Measurements from ENCODE around the gene ETV6.

ETV6 gene

GRCh38 chr12:11714626-11715025 is 65.2 kb downstream of the ETV6 start:
- DNase-seq (ENCODE audit: low spot score) (no peak), FAIRE-seq (no peak)

GRCh38 chr12:11715621-11716020 is 66.1 kb downstream of the ETV6 start:
- FAIRE-seq: no peak

GRCh38 chr12:11716794-11717518 is 67.5 kb downstream of the ETV6 start:
- DNase-seq (ENCODE audit: low spot score) (peak; percentile 54), FAIRE-seq (no peak)

More at GRCh38 chr12:11715621-11716020, 66.1 kb downstream of the ETV6 start:
- DNase-seq (ENCODE audit: low spot score): no peak

DNA sequence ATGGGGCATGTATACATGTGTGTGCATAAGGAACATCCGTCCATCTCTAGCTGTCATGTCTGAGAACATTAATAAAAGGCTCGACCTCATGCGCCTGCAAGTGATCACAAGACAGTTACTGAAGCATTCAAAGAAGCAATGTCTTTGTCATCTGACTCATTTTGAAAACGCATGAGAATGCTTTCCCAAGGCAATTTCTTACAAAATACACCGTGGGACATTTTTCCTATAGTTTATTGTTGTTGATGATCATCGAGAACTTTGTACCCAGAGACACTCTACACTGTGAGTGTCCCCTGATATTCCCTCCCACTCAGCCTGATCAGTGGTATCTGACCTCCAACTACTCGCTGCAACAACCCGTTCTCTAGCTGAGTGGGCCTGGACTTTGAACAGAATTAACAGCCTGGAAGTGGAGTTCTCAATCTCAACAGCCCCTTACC is 68.1 kb downstream of the ETV6 start:
- DNase-seq (ENCODE audit: low spot score): peak; percentile 41
- peak; percentile 81 for FAIRE-seq

GRCh38 chr12:11718105-11718504 is 68.6 kb downstream of the ETV6 start:
- DNase-seq (ENCODE audit: low spot score): no peak
- FAIRE-seq: no peak

DNA sequence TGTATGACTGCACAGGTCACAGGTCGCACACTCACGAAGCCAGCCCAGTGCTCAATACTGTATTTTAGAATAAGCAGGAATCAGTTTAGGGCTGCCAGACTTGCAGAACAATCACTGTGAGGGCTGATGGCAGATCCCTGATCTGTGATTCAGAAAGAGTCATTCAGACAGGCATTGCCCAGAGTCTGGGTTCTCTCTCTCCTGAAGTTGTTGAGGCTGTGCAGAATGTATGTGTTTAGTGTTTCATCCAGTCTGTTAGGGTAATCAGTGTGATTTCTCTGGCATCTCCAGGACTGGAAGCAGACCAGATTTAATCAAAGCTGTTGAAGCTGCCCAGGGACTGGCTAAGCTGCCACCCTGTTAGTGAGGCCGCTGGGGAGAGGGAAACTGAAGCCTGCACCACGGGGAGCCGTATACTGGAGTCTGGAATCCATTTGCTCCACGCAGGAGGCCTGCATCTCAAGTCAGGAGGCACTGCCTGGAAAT is 69.3 kb downstream of the ETV6 start:
- DNase-seq (ENCODE audit: low spot score) (peak; percentile 84), FAIRE-seq (peak; percentile 73)

- FAIRE-seq (peak; percentile 83), DNase-seq (ENCODE audit: low spot score) (peak; percentile 89)
These were observed 70.2 kb downstream of the ETV6 start for GRCh38 chr12:11719678-11720099.

- FAIRE-seq (no peak), DNase-seq (ENCODE audit: low spot score) (no peak)
These were observed 72.6 kb downstream of the ETV6 start for GRCh38 chr12:11722071-11722470.

GRCh38 chr12:11722578-11723138 is 73.2 kb downstream of the ETV6 start:
- DNase-seq (ENCODE audit: low spot score): no peak
- FAIRE-seq: no peak

- DNase-seq (ENCODE audit: low spot score): no peak
- no peak for FAIRE-seq
These were observed 74.5 kb downstream of the ETV6 start for GRCh38 chr12:11723993-11724392.

- FAIRE-seq (no peak), DNase-seq (ENCODE audit: low spot score) (no peak)
These were observed 75.4 kb downstream of the ETV6 start for GRCh38 chr12:11724888-11725311.

GRCh38 chr12:11725686-11726085 is 76.2 kb downstream of the ETV6 start:
- FAIRE-seq (no peak), DNase-seq (ENCODE audit: low spot score) (no peak)

- FAIRE-seq (no peak), DNase-seq (ENCODE audit: low spot score) (no peak)
These were observed 77.2 kb downstream of the ETV6 start for GRCh38 chr12:11726659-11727058.

GRCh38 chr12:11727133-11727664 is 77.7 kb downstream of the ETV6 start:
- FAIRE-seq: no peak
- no peak for DNase-seq (ENCODE audit: low spot score)

- no peak for DNase-seq (ENCODE audit: low spot score)
- FAIRE-seq: no peak
These were observed 78.8 kb downstream of the ETV6 start for GRCh38 chr12:11728154-11728755.

GRCh38 chr12:11729008-11729407 is 79.5 kb downstream of the ETV6 start:
- FAIRE-seq (no peak), DNase-seq (ENCODE audit: low spot score) (no peak)

DNA sequence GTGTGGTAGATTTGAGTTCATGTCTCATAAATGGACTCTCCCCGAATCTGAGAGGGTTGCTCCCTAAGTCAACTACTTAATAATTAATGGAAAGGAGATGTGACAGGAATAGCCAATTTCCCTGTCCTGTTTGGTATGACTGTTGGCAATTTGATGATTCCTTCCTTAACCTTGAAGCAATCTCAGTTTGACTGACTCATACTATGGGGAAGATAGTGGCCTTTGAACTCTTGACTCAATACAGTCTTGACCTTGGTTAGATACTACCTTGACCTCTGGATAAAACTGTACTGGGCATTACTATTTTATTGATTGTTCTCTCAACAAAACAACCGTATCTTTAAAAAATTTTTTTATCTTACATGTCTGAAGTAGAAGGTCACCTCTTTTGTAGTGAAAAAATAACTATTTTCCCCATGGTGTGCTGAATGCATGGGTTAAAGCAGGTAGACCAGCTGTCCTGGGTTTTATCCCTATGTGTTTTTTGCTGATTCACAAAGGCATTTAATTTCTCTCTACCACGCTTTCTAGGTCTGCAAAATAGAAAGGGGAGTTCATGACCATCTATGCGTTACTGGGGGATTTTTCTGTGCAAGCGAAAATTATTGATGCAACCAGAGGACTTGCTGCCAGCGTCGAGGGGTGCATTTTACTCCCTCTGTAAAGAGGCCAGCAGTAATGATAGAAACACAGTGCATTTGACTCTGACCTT is 80.1 kb downstream of the ETV6 start:
- no peak for DNase-seq (ENCODE audit: low spot score)
- peak; percentile 52 for FAIRE-seq

DNA sequence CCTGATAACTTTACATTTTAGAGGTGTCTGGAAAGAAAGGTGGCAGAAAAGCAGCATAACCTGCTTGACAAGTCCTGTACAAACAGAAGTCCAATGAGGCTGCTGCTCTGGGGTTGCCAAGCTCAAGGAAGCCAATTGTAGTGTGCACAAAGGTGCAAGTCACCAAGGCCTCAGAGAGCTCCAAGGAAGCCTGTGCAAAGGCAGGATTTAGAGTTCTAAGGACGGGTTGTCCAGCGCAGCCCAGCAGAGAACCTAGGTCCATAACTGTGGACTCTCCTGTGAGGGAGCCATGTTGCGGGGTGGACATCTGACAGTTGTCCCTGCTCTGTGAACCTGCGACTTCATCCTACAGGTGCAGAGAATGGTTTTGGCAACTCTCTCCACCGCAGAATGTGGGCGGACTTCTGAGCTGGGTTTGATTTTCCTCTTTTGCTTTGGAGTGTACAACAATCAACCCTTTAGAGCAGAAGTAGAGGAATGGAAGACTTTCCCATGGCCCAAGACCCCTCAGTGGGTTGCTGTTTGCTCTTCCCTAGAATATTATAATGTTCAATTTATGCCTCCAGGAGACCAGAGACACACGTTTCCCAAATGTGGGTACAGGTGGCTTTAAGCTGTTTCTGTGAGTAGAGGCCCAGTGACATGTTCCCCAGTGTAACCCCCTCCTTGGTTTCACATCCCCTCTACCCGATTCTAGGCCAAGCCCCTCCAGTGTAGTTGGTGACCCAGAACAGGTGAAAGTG is 81.0 kb downstream of the ETV6 start:
- no peak for FAIRE-seq
- DNase-seq (ENCODE audit: low spot score): no peak

GRCh38 chr12:11731042-11731357 is 81.5 kb downstream of the ETV6 start:
- no peak for DNase-seq (ENCODE audit: low spot score)

GRCh38 chr12:11731455-11731854 is 82.0 kb downstream of the ETV6 start:
- FAIRE-seq: no peak
- peak; percentile 9 for DNase-seq (ENCODE audit: low spot score)

More at GRCh38 chr12:11731042-11731357, 81.5 kb downstream of the ETV6 start:
- no peak for FAIRE-seq

GRCh38 chr12:11732023-11732422 is 82.5 kb downstream of the ETV6 start:
- no peak for FAIRE-seq
- no peak for DNase-seq (ENCODE audit: low spot score)

Measured in RCC 7860 (cell line).